Effector CD8-positive, alpha-beta T cell (primary cell): Measurements from ENCODE around the gene RPL31.

Source experiments
- DNase-seq: peaks from one replicate; lab custom pipeline; 2025; lab: John Stamatoyannopoulos, UW

Gene RPL31

GRCh38 chr2:100974712-100975520 lies 27.2 kb upstream of the RPL31 start:
- DNase-seq = no peak

GRCh38 chr2:100975521-100975785 lies 26.6 kb upstream of the RPL31 start:
- DNase-seq = no peak

DNA sequence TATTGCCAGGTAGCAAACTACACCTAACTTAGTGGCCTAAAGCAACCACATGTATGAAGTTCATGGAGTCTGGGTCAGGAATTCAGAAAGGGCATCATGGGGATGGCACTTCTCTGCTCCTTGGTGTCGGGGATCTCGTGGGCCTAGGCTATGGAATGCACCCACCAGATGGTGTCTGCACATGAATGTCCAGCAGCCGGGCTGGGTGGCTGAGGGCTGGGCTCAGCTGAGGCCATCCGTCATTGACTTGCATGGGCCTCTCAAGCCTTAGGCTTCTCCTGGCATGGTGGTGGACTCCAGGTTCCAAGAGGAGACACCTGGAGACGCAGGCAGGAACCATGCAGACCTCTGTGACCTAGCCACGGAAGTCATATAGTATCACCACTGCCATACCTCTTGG lies 26.0 kb upstream of the RPL31 start:
- DNase-seq = no peak

- no peak for DNase-seq
Observed at GRCh38 chr2:100976645-100977391, 25.3 kb upstream of the RPL31 start.

DNA sequence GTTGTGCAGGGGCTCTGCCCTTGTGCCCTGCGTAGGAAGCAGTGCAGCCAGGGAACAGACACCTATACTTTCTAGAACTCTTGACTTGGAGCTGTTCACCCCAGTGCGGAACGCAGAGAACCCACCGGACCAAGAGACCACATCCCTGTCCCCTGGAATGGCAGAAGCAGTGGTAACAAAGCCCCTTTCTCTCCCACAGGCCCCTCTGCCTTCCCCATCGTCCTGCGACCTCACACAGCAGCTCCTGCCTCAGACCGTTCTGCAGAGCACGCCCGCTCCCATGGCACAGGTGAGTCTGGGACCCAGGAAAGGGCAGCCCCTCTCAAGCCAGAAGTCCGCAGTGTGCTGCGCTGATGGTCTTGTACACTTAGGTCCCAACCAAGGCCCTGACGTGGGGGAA lies 24.6 kb upstream of the RPL31 start:
- DNase-seq = no peak

DNA sequence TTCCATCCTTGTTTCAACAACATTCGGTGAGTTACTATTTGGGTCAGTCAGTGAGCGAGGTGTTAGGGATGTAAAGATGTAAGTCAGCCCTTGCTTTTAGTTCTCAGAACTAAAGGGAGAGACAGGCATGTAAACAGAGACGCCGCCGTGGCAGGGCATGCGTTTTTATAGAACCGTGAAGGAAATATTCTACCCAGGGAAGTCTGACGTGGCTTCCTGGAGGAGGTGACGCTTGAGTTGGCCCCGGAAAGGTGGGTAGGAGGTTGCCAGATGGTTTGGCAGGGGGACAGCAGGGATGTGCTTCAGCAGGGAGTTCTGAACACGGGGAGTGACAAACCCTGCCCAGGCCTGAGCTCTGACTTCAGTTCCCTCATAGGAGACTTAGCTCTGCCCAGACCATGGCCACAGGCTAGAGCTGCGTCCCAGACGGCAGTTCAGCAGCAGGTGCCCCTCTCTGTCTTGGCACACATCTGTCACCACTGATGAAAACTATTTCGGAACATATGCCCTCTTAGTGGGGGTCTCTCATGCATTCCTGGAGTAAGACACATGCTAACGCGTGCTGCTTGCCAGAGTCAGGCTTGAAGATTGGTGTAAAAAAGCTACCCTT lies 23.4 kb upstream of the RPL31 start:
- DNase-seq = no peak

- no peak for DNase-seq
Observed at GRCh38 chr2:100980046-100980445, 22.0 kb upstream of the RPL31 start.

- DNase-seq = no peak
Observed at GRCh38 chr2:100981011-100981410, 21.1 kb upstream of the RPL31 start.

DNA sequence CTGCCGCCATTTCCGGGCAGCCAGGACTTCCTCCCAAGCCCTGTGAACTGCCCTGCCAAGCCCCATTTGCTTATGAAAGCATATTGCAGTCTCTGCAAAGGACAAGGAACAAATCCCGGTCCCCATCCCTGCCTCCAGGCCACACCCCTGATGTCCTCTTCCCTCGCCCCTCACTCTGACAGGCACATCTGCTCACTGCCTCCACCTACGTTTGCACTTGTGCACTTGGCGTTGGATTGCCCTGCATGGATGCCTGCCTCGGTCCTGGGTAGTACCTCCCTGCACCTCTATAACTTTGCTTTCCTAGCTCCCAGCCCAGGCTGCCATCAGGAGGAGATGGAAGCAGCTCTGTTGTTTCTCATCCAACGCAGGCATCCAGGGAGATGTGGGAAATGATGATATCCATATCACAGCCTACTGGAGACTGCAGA lies 19.6 kb upstream of the RPL31 start:
- no peak for DNase-seq

GRCh38 chr2:100983201-100983600 lies 18.9 kb upstream of the RPL31 start:
- DNase-seq = no peak

GRCh38 chr2:100983684-100984310 lies 18.3 kb upstream of the RPL31 start:
- no peak for DNase-seq

DNA sequence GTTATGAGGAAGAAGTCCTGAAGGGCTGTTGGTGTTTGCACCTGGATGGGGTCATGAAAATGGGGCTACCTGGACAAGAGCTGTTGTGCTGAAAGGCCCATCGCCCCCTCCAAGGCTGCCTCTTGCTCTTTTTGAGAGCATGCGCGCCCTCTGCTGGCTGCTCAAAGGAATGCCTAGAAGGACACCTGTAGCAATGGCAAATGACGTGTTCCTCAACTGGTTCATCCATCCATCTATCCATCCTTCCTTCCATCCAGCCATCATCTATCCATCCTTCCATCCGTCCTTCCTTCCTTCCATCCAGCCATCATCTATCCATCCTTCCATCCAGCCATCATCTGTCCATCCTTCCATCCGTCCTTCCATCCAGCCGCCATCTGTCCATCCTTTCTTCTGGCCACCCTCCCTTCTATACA lies 17.2 kb upstream of the RPL31 start:
- DNase-seq = peak; percentile 63

GRCh38 chr2:100986157-100986556 lies 15.9 kb upstream of the RPL31 start:
- DNase-seq = no peak

- DNase-seq = no peak
Observed at GRCh38 chr2:100987536-100987935, 14.6 kb upstream of the RPL31 start.

- no peak for DNase-seq
Observed at GRCh38 chr2:100987974-100988373, 14.1 kb upstream of the RPL31 start.

DNA sequence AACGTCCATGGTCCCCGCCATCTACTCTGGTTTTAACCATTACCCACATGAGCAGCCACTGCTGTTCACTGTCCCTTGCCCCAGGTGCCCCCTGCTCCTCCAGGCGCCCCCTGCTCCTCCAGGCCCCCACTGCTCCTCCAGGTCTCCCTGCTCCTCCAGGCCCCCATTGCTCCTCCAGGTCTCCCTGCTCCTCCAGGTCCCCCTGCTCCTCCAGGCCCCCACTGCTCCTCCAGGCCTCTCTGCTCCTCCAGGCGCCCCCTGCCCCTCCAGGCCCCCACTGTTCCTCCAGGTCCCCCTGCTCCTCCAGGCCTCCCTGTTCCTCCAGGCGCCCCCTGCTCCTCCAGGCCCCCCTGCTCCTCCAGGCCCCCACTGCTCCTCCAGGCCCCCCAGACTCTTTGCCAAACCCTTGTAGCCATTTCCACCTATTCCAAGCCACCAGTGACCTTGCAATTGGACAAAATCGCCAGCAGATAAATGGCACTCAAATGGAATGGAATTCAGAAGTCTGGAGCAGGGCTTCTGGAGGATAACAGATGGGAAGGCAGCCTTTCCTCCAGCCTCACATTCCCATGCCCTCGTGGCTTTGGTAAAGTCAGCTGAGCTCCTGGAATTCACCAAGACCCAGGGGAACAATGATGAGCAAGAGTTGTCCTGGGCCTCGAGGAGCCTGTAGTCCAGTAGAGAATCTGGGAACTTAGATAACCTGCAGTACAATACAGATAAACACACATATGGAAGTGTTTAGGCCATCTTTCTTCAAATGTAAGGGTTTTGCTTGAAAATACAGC lies 13.3 kb upstream of the RPL31 start:
- DNase-seq = no peak

GRCh38 chr2:100989666-100990065 lies 12.4 kb upstream of the RPL31 start:
- no peak for DNase-seq

DNA sequence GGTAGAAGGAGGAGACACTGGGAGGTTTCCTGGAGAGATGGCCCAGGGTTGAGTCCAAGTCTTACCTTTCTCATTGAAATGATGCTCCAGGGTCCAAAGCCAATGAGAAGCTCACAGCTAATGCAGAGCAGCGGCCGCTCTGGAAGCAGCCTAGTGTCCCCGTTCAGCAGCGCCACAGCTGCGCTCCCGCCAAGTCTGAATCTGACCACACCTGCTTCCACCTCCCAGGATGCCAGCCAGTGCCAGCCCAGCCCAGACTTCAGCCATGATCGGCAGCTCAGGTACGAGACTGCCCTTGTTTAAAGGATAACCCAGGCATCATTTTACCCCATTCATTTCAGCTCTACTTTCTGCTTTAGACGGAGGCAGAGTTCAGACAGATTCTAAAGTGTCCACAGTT lies 11.9 kb upstream of the RPL31 start:
- DNase-seq = no peak

- no peak for DNase-seq
Observed at GRCh38 chr2:100990650-100991403, 11.3 kb upstream of the RPL31 start.

DNA sequence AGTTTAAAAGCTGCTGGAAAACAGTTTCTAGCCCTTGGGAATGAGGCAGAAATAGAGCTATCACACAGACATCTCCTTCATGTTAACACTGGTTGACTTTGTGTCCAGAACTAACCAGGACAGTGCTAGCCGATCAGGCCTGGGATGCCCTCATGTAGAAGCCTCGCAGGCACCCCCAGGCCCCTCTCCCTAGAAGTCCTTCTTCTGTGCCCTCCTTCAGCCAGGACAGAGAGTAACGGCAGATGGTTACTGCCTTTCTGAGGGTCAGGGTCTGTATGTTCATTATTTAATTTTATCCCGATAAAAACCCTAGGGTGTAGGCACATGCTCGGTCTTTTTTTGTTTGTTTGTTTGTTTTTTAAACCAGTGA lies 10.7 kb upstream of the RPL31 start:
- no peak for DNase-seq

GRCh38 chr2:100992262-100992661 lies 9.8 kb upstream of the RPL31 start:
- DNase-seq = no peak
